NAMALWA (cell line): ENCODE results near the gene KLHL40.

Source experiments
- DNase-seq: peaks from one replicate; pipeline ENCODE4 v3.0.0-alpha.2; 2015; ENCODE audit warnings: low spot score

The KLHL40 gene

DNA sequence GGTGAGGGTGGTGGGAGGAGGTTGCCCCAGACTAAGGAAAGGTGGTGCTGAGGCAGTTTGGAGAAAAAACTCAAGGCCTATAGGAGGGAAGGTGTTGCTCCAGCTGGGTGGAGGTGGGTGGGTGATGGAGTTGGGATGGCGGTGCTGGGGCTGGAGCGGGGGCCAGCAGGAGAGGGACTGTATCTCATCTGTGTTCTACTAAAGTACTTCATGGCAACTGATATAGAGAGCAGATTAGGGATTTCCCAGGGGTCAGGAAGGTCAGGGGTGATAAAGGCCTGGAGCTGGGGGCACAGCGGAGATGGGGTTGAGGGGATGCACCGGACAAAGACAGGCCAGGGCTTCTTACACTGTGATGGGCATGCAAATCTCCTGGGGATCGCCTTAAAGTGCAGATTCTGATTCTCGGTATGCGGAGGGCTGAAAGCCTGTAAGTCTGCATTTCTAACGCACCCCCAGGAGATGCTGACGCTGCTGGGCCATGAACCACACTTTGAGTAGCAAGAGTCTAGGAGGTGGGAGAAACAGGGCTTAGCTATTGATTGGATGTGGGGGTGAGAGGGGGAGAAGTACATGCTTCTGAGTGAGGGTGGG, 4.2 kb downstream of the KLHL40 start:
- DNase-seq = no peak

DNA sequence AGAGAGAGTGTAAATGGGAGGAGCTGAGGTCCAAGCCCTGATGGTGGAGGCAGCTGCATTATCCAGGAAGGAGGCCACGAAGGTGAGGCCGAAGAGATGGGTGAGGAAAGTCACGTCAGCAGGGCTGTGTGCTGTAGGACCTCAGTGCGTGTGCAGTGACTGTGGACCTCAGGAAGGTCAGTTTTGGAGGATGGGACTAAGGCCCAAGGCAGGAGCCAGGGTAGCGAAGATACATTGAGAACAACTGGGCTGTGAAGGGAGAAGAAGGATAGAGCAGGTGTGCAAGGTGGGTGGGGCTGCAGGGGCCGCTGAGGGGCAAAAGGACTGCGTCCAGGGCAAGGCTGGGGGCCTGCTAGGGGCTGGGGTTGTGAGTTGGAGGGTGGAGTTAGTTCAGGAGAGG, 4.9 kb downstream of the KLHL40 start:
- no peak for DNase-seq

DNA sequence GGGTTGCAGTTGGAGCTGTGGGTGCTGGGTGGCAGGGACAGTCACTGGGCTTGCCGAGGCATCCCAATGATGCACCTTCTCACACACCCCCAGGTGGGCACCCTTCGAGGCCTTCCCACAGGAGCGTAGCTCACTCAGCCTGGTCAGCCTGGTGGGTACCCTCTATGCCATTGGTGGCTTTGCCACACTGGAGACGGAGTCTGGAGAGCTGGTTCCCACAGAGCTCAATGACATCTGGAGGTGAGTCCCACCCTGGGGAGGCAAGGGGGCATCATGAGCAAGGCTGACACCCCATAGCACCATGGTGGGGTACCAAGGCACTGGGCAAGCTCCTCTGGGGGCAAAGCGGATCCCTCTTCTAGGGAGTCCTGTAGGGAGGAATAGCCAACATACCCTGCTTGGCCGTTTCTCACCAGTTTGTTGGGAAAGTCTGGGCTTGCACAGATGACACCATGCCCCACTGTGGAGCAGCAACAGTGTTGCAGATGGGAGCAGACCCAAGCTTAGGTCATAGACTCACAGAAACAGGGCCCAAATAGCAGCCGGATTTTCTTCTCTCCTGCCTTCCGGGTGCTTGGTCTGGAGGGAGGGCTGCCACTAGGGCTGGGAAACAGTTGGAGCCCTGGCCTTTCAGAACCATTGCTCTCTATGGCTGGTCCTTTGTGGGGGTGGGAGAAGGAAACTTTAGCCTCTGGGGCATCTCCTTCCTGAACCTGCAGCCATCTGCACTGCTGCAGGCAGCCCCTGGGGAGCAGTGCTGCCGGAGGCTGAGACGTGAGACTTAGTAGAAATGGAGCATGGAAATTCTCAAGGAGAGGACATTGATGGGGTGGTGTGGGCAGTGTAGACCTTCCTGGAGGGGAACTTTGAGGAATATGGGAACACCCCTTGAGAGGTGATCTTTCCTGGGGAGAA, 5.7 kb downstream of the KLHL40 start:
- no peak for DNase-seq

DNA sequence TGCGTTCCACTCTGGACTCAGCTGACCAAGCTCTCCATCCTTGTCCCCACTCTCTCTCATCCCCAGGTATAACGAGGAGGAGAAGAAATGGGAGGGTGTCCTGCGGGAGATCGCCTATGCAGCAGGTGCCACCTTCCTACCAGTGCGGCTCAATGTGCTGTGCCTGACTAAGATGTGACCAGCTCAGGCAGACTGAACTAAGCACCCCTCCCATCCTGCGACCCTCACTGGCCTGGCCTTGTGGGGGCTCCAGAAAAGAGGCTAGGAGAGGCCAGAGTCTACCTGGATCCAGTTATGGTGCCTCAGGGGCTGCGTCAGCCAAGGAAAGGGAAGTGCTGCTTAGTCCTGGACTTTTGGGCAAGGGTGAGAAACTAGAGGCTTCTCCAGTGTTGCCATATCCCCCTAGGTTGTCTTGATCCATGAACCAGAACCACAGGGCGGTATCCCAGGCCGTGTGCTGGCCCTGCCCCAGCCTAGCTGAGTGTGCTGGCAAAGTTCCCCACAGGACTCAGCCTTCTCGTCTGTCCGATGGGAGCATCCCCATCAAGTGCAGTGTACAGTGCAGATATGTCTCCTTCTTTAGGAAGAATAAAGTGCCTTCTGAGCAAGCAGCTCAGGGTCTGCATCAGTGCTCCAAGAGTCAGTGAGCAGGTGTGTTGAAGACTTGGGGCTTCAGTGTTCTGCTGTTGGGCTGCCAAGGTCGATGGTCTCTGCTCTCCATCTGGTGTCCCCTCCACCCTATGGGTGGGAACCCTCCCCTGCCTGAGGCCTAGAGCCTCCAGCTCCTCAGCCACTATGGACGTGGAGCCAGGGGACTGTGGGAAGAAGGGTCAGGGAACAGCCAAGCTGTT, 6.7 kb downstream of the KLHL40 start:
- no peak for DNase-seq

DNA sequence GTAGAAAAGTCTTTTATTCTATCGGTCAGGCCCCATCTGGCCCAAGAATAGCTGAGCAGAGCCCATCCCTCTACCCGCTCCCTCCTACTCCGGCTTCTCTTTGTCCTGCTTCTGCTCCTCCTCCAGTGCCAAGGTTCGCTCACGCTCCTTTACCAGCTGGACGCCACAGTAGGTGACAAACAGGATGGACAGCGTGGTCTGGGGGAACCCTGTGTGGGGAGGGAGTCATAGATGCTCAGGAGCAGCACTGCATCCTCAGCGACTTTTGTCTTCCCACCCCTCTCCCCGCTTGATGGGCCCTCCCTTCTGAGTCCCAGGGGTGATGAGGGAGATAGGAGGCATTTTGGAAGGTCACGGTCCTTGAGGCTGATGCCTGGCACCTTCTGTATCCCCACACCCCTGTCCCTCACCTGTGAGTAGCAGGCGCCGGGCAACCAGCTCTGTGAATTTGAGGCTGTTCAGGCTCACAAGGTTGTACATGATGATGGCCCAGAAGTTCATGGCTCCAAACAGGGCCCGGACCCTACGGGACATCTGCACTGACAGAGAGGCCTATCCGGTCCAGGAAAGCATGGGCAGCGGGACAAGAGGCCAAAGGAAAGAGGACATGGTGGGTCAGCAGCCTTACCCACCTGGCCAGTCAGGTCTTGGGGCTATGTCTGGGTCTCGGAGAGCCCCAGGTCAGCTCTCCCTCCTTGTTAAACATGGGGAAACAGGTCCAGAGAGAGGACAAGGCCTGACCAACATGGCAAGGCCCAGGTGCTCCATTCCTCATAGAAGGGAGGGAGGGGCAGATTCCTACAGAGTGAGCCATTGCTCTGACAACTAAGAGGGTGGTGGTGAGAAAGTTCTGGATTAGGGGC, 7.6 kb downstream of the KLHL40 start:
- no peak for DNase-seq

DNA sequence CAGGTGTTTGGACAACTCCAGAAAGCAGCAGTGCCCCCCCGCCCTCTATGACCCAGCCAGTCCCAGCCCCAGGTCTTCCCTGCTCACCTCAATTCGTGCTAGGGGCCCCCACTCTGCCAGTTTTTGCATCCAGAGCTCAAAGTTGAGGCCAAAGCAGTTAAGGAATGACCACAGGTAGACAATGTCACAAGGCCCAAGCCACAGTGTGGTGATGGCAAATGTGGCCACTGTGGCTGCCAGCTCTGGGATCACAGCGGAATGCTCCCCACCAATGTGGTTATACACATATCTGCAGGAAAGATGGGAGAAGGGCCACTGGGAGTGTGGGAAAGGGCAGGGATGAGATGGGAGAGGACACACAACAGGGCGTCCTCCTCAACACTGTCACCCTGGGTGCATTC, 8.2 kb downstream of the KLHL40 start:
- no peak for DNase-seq

DNA sequence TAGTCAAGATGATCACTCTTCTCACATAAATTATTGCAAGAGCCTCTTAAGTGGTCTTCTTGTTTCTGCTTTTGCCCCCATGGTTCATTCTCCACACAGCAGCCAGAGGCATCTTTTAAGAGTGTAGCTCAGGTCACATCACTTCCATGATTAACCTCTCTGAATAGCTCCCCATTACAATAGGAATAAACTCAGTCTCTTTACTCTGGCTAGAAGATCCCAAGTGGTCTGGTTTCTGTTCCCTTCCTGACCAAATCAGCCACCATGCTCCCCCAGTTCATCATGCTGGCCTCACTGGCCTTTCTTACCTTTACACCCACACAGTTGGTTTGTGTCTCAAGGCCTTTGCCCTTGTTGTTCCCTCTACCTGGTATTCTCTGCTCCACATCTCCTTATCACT, 9.0 kb downstream of the KLHL40 start:
- DNase-seq = no peak

DNA sequence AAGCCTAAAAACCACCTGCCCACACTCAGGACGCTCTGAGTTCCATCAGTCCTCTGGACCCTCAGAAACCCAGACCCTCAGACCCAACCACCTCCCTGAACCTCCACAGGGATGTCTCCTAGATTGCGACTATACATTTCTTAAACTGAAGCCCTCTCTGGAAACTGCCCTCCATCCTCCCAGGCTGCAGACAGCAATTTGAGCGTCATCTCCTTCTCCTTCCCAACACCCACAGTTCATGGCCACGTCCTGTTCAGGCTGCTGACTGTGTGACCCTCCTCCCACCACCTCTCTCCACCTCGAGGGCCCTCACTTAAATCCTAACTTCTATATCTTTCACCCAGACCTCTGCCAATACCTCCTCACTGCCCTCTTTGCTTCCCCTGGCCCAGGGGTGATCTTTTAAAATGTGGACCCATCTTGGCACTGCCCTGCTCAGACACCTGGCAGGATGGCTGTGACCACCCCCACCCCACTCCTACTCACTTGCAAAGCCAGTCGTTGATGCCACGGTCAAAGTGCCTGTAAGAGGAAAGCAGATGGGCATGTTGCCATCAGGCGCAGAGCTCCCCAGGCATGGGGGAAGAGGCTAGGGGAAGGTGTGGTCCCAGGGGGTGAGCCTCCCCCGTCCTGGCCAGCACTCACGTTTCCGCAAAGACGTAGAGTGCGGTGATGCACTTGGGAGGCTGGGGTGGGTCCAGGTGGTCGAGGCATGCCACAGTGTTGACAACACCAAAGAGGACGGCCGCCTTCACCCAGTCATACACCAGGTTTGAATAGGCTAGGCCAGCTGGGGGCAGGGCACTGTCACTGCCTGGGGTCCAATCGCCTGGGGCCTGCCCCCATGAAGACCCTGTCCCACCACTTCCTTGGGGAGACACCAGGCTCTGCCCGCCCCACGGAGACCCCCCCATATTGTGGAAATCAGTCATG, 11.3 kb downstream of the KLHL40 start:
- DNase-seq = no peak

GRCh38 chr3:42697289-42698051, 12.1 kb downstream of the KLHL40 start:
- no peak for DNase-seq

DNA sequence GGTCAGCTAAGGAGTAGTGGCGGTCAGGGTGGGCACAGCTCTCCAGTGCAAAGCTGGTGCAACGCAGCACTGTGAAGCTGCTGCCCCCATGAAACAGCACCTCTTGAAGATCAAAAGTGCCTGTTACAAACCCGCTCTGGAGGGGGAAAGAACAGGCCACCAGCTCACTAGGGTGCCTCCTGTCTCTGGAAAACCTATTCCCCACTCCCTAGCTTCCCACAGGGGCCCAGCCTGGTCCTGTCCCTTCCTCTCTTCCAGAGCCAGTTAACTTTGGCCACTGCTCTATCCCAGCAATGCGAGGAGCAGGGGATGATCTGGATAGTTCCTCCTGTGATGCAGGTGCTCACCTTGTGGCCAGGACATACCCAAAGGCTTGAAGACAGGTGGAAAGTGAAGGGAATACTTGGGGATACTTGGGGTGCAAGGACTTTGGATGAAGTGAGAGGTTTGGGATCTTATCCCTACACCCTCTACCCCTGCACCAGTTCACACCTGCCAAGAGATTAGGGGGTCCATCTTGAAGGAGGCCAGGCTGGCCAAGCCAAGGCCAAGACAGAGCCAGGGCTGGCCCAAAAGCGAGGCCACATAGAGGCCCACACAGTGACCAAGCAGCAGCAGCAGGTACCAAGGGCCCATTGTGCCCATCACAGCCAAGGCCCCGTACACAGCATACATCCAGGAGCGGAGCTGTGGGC, 13.0 kb downstream of the KLHL40 start:
- DNase-seq = no peak

DNA sequence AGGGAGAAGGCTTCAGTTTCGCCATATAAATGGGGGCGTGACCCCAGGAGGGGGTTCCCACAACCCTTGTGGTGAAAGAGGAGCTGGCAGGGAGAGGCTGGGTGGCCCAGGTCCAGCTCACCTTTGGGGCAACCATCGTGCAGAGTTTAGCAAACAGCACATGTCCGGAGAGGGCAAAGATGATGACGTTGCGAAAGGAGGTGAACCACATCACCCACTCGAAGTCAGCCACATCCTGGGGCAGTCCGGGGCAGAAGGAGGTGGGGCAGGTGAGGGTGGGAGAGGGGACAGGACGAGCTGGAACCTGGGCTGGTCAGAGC, 13.5 kb downstream of the KLHL40 start:
- no peak for DNase-seq

- no peak for DNase-seq
These were observed 14.2 kb downstream of the KLHL40 start for GRCh38 chr3:42699511-42699971.

- no peak for DNase-seq
These were observed 15.3 kb downstream of the KLHL40 start for GRCh38 chr3:42700366-42701288.

- peak; percentile 15 for DNase-seq
These were observed 16.2 kb downstream of the KLHL40 start for GRCh38 chr3:42701371-42702065.

DNA sequence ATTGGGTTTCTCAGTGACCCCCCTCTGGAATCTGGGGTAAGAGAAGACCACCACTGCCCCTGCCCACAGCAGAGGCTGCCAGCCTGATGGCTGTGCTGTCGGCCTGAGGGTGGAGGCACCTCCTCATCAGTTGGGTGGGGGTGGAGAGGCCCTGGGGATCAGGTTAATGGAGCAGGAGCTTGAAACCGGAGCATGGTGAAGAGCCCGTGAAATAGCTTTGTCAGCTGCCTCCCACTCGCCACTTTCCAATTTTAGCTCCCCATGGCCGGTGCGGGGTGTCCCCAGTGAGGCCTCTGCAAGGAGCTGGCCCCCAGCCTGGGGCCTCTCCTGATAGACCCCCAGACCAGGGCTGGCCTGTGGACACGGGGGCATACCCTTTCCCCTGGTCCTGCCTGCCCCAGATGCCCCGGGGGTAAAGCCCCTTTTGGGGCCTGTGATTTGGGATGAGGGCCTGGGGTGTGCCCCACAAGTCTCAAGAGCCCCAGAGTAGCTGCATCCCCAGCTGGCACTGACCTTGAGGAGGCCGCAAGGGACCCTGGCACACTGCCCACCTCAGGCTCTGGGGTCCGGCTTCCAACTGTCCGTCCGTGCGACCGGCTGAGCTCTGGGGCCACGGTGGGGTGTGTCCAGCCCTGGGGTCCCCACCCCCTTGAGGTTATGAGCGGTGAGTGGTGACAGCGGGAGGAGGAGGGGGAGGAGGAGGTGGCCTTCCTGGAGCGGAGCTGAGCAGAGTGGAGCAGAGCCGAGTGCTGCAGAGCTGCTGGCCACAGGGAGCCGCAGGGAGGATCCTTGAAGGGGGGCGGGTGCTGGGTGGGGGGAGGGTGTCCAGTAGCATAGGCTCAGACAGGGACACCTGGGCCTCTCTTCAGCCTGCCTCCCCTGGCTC, 17.0 kb downstream of the KLHL40 start, which contains the start of gene HHATL:
TSS of gene HHATL (minus strand) at position 733 of the 886 bp plus-strand sequence. CDS start 1,972 bp downstream, outside the sequence.
- no peak for DNase-seq

DNA sequence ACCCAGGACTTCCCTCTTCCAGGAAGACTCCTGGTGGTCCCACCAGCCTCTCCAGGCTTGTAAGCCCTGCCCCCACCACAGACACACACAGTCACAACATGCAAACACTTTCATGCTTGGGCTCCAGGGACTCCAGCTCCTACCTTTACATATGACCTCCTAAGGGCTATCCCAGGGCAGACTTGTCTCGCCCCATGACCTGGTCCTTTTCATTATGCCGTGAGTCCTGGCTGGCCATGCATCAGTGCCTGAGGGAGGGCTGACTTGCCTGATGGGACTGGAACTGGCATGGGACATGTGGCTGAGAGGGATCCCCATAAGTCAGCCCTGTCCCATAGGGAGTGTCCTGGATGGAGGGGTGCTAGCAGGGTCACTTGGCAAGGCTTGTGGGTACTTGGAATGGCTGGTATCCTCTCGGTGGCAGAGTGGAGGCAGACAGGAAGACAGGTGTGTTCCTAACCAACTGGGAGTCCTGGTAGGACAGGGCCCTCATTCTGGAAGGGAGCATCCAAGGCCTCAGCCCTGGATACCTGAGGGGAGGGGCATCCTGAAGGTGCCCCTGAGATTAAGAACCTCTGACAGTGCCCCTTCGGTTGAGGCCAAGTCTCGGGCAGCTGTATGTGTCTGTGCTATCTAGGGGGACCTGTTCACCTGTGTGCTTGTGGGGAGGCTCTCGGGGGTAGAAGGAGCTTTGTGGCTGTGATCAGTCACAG, 17.8 kb downstream of the KLHL40 start:
- no peak for DNase-seq
